HuH-7.5 (cell line): ENCODE results near the gene KCNRG.
"Not testable (repeated sequence)": the region's sequence is repeated elsewhere in the genome, so short reads cannot be mapped to it uniquely, and the experiment has no call there.

Source experiments
- DNase-seq: peaks from one replicate; pipeline ENCODE4 v3.0.0; 2011; ENCODE audit warnings: low spot score

Gene KCNRG

GRCh38 chr13:50012396-50013169 is 2.7 kb upstream of the KCNRG start:
- DNase-seq = no peak

- DNase-seq = no peak
Measured at GRCh38 chr13:50014386-50014785, 858 bp upstream of the KCNRG start.

- DNase-seq = no peak
Measured at GRCh38 chr13:50015750-50016149, 506 bp downstream of the KCNRG start.

GRCh38 chr13:50016444-50016843 is 1.2 kb downstream of the KCNRG start:
- no peak for DNase-seq

GRCh38 chr13:50017819-50018218 is 2.6 kb downstream of the KCNRG start:
- DNase-seq = no peak

GRCh38 chr13:50025436-50025835 is 10.2 kb downstream of the KCNRG start:
- no peak for DNase-seq

- DNase-seq = no peak
Measured at GRCh38 chr13:50026788-50027473, 11.7 kb downstream of the KCNRG start.

GRCh38 chr13:50030315-50030714 is 15.1 kb downstream of the KCNRG start:
- no peak for DNase-seq

GRCh38 chr13:50033725-50034124 is 18.5 kb downstream of the KCNRG start:
- DNase-seq = no peak

GRCh38 chr13:50037788-50038187 is 22.5 kb downstream of the KCNRG start:
- no peak for DNase-seq

GRCh38 chr13:50038266-50038665 is 23.0 kb downstream of the KCNRG start:
- DNase-seq = no peak

GRCh38 chr13:50052478-50052877 is 37.2 kb downstream of the KCNRG start:
- no peak for DNase-seq

GRCh38 chr13:50053844-50054243 is 38.6 kb downstream of the KCNRG start:
- no peak for DNase-seq

GRCh38 chr13:50055454-50055853 is 40.2 kb downstream of the KCNRG start:
- no peak for DNase-seq

GRCh38 chr13:50060718-50061117 is 45.5 kb downstream of the KCNRG start:
- DNase-seq = no peak

GRCh38 chr13:50062336-50062735 is 47.1 kb downstream of the KCNRG start:
- not testable (repeated sequence) for DNase-seq

- no peak for DNase-seq
Measured at GRCh38 chr13:50065712-50066111, 50.5 kb downstream of the KCNRG start.

GRCh38 chr13:50068508-50068907 is 53.3 kb downstream of the KCNRG start:
- DNase-seq = no peak

GRCh38 chr13:50069261-50069660 is 54.0 kb downstream of the KCNRG start:
- DNase-seq = no peak

GRCh38 chr13:50070186-50070585 is 54.9 kb downstream of the KCNRG start:
- no peak for DNase-seq
